Kidney (tissue), 14 donors: Measurements from ENCODE around the gene MRNIP. TPM values are rescaled to one million over a fixed set of nuclear protein-coding genes. Genes with fewer than 3 reads are reported as not detected.

Source experiments
- DNase-seq, 5 donors: peaks; one replicate each; pipeline ENCODE4 v3.0.0-alpha.2; 2013 to 2020
- FAIRE-seq: peaks from 2 replicates; lab custom pipeline; 2012; peaks lifted over from hg19 to GRCh38; lab: Jason Lieb, UNC
- H3K27ac ChIP-seq, 2 donors: one replicate each; pipeline ENCODE4 v1.7.0; 2013; ENCODE audit warnings: low read depth in 2 of 2, low read length in 2 of 2, inconsistent platforms in 1 of 2
- H3K27me3 ChIP-seq: one replicate; pipeline ENCODE4 v1.7.1; 2013; ENCODE audit warnings: low read length, inconsistent platforms; ENCODE audit not compliant: control insufficient read depth, insufficient read depth
- H3K36me3 ChIP-seq, 3 donors: one replicate each; pipeline versions ENCODE4 v1.7.0 to v1.7.1; 2013; ENCODE audit warnings: low read length in 3 of 3, control low read depth in 1 of 3, inconsistent platforms in 1 of 3; ENCODE audit not compliant: insufficient read depth in 3 of 3, control insufficient read depth in 2 of 3
- H3K4me1 ChIP-seq, 3 donors: one replicate each; pipeline versions ENCODE4 v1.7.0 to v1.7.1; 2013; ENCODE audit warnings: low read length in 3 of 3, inconsistent platforms in 1 of 3, low read depth in 1 of 3; ENCODE audit not compliant: control insufficient read depth in 2 of 3, insufficient read depth in 2 of 3
- H3K4me3 ChIP-seq, 3 donors: one replicate each; pipeline versions ENCODE4 v1.7.0 to v1.8.1; 2013; ENCODE audit warnings: low read length in 3 of 3, control low read depth in 1 of 3, inconsistent platforms in 1 of 3
- H3K9ac ChIP-seq, 3 donors: one replicate each; pipeline versions ENCODE4 v1.7.0 to v1.7.1; 2013; ENCODE audit warnings: low read length in 3 of 3, control low read depth in 1 of 3, inconsistent platforms in 1 of 3
- H3K9me3 ChIP-seq, 3 donors: one replicate each; pipeline versions ENCODE4 v1.7.0 to v1.7.1; 2013; ENCODE audit warnings: low read length in 3 of 3, control low read depth in 1 of 3, inconsistent platforms in 1 of 3; ENCODE audit not compliant: control insufficient read depth in 2 of 3, insufficient read depth in 1 of 3
- CTCF ChIP-seq: IDR thresholded peaks from 3 replicates; pipeline ENCODE4 v1.5.1; 2012; ENCODE audit warnings: mild to moderate bottlenecking, moderate library complexity, borderline replicate concordance; ENCODE audit not compliant: insufficient read depth; ENCODE audit errors: extremely low read depth
- intact Hi-C: fragments of 100-400 bp; cut with DNase I; formaldehyde crosslinking; loops from one replicate; pipeline ENCODE4 v1.11.1; 2022
- polyA plus RNA-seq: library from polyadenylated mRNA; stranded (reverse); fragments of 350-450 nt; fragmentation: Illumina TruSeq; extraction: RNeasy Lipid Tissue Mini Kit (QIAGEN cat#74804); gene quantifications from one replicate; pipeline ENCODE4 v1.2.3, GENCODE V29; 2014; ENCODE audit warnings: low read depth, low replicate concordance; ENCODE audit not compliant: insufficient read depth
- total RNA-seq: library from RNA; stranded (reverse); fragmentation: NEBNext Ultra II Directional; extraction: Animal tissue kit (Norgen Biotek cat#: 25700); gene quantifications from one replicate; pipeline ENCODE4 v1.2.1, GENCODE V29; 2021
- donor health status: control.
- donor health status: control.
- donor health status: control.
- donor health status: control.
- donor health status: control.
- donor health status: DM: yes; HTN: yes; CAD: no.
- donor health status: Normal renal cell carcinoma (clear cell type).

The MRNIP gene
- total and polyA plus RNA-seq, 2 donors from 2014 or later: 25.3 to 36.6 TPM

GRCh38 chr5:179798144-179798770 is 60.4 kb downstream of the MRNIP start:
- Histone ChIP-seq H3K9me3 (no peaks in the 10 kb centered on the region), H3K27me3 (no peaks in the 10 kb centered on the region), H3K36me3 (peaks cover 0 to 32% (median 10%) of the 10 kb centered on the region in 3 donors), H3K27ac (no peak overlapping the region), H3K4me1 (peaks cover 0 to 36% (median 13%) of the 10 kb centered on the region in 3 donors), H3K9ac (no peak overlapping the region), H3K4me3 (no peak overlapping the region)
- DNase-seq (peak in 1 of 5 donors; percentile 64), FAIRE-seq (no peak)
- no peak for TF ChIP-seq CTCF
- intact Hi-C loops: no loop called here

- Histone ChIP-seq H3K4me1 (peaks cover 0 to 35% (median 8%) of the 10 kb centered on the region in 3 donors), H3K4me3 (no peak overlapping the region), H3K9ac (no peak overlapping the region), H3K27me3 (no peaks in the 10 kb centered on the region), H3K36me3 (peaks cover 0 to 32% (median 10%) of the 10 kb centered on the region in 3 donors), H3K9me3 (no peaks in the 10 kb centered on the region), H3K27ac (no peak overlapping the region)
- FAIRE-seq: no peak
- intact Hi-C loops: no loop called here
- TF ChIP-seq CTCF: no peak
- DNase-seq: peak in 2 of 5 donors; percentile 51 to 71
Observed at GRCh38 chr5:179797741-179798140, 60.9 kb downstream of the MRNIP start.

- FAIRE-seq (no peak), DNase-seq (peak in 1 of 5 donors; percentile 61)
- no peak for TF ChIP-seq CTCF
- intact Hi-C loops: no loop called here
- Histone ChIP-seq H3K4me3 (peak overlapping the region in 1 of 3 donors; percentile 54), H3K27me3 (no peaks in the 10 kb centered on the region), H3K9me3 (no peaks in the 10 kb centered on the region), H3K4me1 (peaks cover 0 to 37% (median 6%) of the 10 kb centered on the region in 3 donors), H3K9ac (peak overlapping the region in 1 of 3 donors; percentile 73), H3K36me3 (peaks cover 0 to 32% (median 10%) of the 10 kb centered on the region in 3 donors), H3K27ac (peak overlapping the region; percentile 66 to 78)
Observed at GRCh38 chr5:179796877-179797608, 61.6 kb downstream of the MRNIP start.
